NOMO-1 treated with DMSO at 0.1 percent for 48 hours (cell line): Measurements from ENCODE around the gene CLASP1.

Source experiments
- DNase-seq: peaks from one replicate; lab custom pipeline; 2025; ENCODE audit not compliant: unreplicated experiment; lab: John Stamatoyannopoulos, UW

Gene CLASP1

GRCh38 chr2:121626777-121627524, 22.3 kb downstream of the CLASP1 start:
- DNase-seq: no peak

- DNase-seq: no peak
These were observed 23.3 kb downstream of the CLASP1 start for GRCh38 chr2:121625953-121626352.

- DNase-seq: no peak
These were observed 32.1 kb downstream of the CLASP1 start for GRCh38 chr2:121617042-121617599.

GRCh38 chr2:121613774-121614173, 35.5 kb downstream of the CLASP1 start:
- no peak for DNase-seq

- DNase-seq: no peak
These were observed 36.1 kb downstream of the CLASP1 start for GRCh38 chr2:121613152-121613551.

- DNase-seq: peak; percentile 82
These were observed 37.2 kb downstream of the CLASP1 start for GRCh38 chr2:121611730-121612705.

GRCh38 chr2:121611048-121611649, 38.1 kb downstream of the CLASP1 start:
- DNase-seq: peak; percentile 45

GRCh38 chr2:121610487-121610874, 38.8 kb downstream of the CLASP1 start:
- DNase-seq: peak; percentile 41

GRCh38 chr2:121608967-121609366, 40.3 kb downstream of the CLASP1 start:
- no peak for DNase-seq

GRCh38 chr2:121608367-121608766, 40.9 kb downstream of the CLASP1 start:
- DNase-seq: no peak

GRCh38 chr2:121605820-121606733, 43.2 kb downstream of the CLASP1 start:
- no peak for DNase-seq

- DNase-seq: no peak
These were observed 46.1 kb downstream of the CLASP1 start for GRCh38 chr2:121603185-121603584.

- DNase-seq: no peak
These were observed 49.2 kb downstream of the CLASP1 start for GRCh38 chr2:121599963-121600651.

- no peak for DNase-seq
These were observed 51.2 kb downstream of the CLASP1 start for GRCh38 chr2:121598087-121598486.

- DNase-seq: peak; percentile 94
These were observed 52.8 kb downstream of the CLASP1 start for GRCh38 chr2:121596221-121597080.

GRCh38 chr2:121595012-121595891, 54.0 kb downstream of the CLASP1 start:
- no peak for DNase-seq

GRCh38 chr2:121591199-121591598, 58.1 kb downstream of the CLASP1 start:
- DNase-seq: no peak

GRCh38 chr2:121588357-121588756, 60.9 kb downstream of the CLASP1 start:
- no peak for DNase-seq
